Renal pelvis (tissue), 12 donors: ENCODE measurements around the gene CLCN4. TPM values are rescaled to one million over a fixed set of nuclear protein-coding genes. Genes with fewer than 3 reads are reported as not detected.

Source experiments
- DNase-seq: peaks from one replicate; pipeline ENCODE4 v3.0.0-alpha.2; 2013
- long read RNA-seq, 16 experiments: transcript quantifications; one replicate each; lab custom pipeline, GENCODE V29; 2026
- polyA plus RNA-seq, 3 donors: library from polyadenylated mRNA; unstranded; fragments of 120-200 nt; gene quantifications; one replicate each; pipeline ENCODE4 v1.2.1, GENCODE V29; 2013; ENCODE audit not compliant: insufficient read length in 3 of 3

Gene CLCN4
- 1 to 10 TPM; 4.2 to 4.7 (median 4.2) TPM for polyA plus RNA-seq
- long read RNA-seq, donor 1, result 0 reads
- long read RNA-seq, donor 2, result 0 reads
- long read RNA-seq, donor 3, result 0 reads
- long read RNA-seq, donor 4, result 0 reads
- long read RNA-seq, donor 5, result 0 reads
- long read RNA-seq, donor 6, result 0 reads
- long read RNA-seq, donor 7, result 0 reads
- long read RNA-seq, donor 8, result 0 reads
- long read RNA-seq, donor 9, result 0 reads
- long read RNA-seq, donor 10, result 0 reads
- long read RNA-seq, donor 11, full-length matches to known transcripts, result 1 of 1 reads
- long read RNA-seq, donor 11, partial matches to known transcripts, result 0 of 1 reads
- long read RNA-seq, donor 11, other reads (novel, unspliced or antisense), result 0 of 1 reads
- long read RNA-seq, donor 12, result 0 reads
- long read RNA-seq, donor 13, full-length matches to known transcripts, result 1 of 1 reads
- long read RNA-seq, donor 13, partial matches to known transcripts, result 0 of 1 reads
- long read RNA-seq, donor 13, other reads (novel, unspliced or antisense), result 0 of 1 reads
- long read RNA-seq, donor 14, result 0 reads
- long read RNA-seq, donor 15, result 0 reads
- long read RNA-seq, donor 16, result 0 reads

GRCh38 chrX:10156199-10157031 lies at the start of gene CLCN4:
TSS of gene CLCN4 (plus strand) at chrX:10156975. CDS start at chrX:10185033, 28,058 bp downstream.
- no peak for DNase-seq

GRCh38 chrX:10107483-10107882 lies 49.3 kb upstream of the CLCN4 start:
- DNase-seq, result no peak

GRCh38 chrX:10108288-10108687 lies 48.5 kb upstream of the CLCN4 start:
- no peak for DNase-seq

GRCh38 chrX:10109695-10110094 lies 47.1 kb upstream of the CLCN4 start:
- DNase-seq, result peak; percentile 38

GRCh38 chrX:10110316-10110935 lies 46.3 kb upstream of the CLCN4 start:
- DNase-seq, result no peak

GRCh38 chrX:10110984-10111363 lies 45.8 kb upstream of the CLCN4 start:
- no peak for DNase-seq

GRCh38 chrX:10111364-10112148 lies 45.2 kb upstream of the CLCN4 start:
- DNase-seq, result no peak

- no peak for DNase-seq
Measured at GRCh38 chrX:10112510-10112909, 44.3 kb upstream of the CLCN4 start.

- DNase-seq, result no peak
Measured at GRCh38 chrX:10115082-10115481, 41.7 kb upstream of the CLCN4 start.

- no peak for DNase-seq
Measured at GRCh38 chrX:10117301-10117700, 39.5 kb upstream of the CLCN4 start.

GRCh38 chrX:10117864-10118377 lies 38.9 kb upstream of the CLCN4 start:
- DNase-seq, result no peak

GRCh38 chrX:10118530-10118929 lies 38.2 kb upstream of the CLCN4 start:
- DNase-seq, result no peak

GRCh38 chrX:10119399-10119990 lies 37.3 kb upstream of the CLCN4 start:
- peak; percentile 78 for DNase-seq

- no peak for DNase-seq
Measured at GRCh38 chrX:10120331-10120730, 36.4 kb upstream of the CLCN4 start.

- no peak for DNase-seq
Measured at GRCh38 chrX:10120828-10121227, 35.9 kb upstream of the CLCN4 start.

- no peak for DNase-seq
Measured at GRCh38 chrX:10121787-10122186, 35.0 kb upstream of the CLCN4 start.

- no peak for DNase-seq
Measured at GRCh38 chrX:10124506-10125247, 32.1 kb upstream of the CLCN4 start.

- DNase-seq, result no peak
Measured at GRCh38 chrX:10125248-10125615, 31.5 kb upstream of the CLCN4 start.

GRCh38 chrX:10126044-10126443 lies 30.7 kb upstream of the CLCN4 start:
- DNase-seq, result no peak

- DNase-seq, result no peak
Measured at GRCh38 chrX:10126834-10127233, 29.9 kb upstream of the CLCN4 start.
